Activated naive CD4-positive, alpha-beta T cell treated with anti-CD3 and anti-CD28 coated beads, Interleukin-2, amount 50 U/mL, for 16 hours (primary cell): ENCODE data around the gene SLC66A1.

Source experiments
- DNase-seq: peaks from one replicate; pipeline ENCODE4 v3.0.0-alpha.2; 2020

SLC66A1 gene

GRCh38 chr1:19344831-19345230 lies 32.7 kb downstream of the SLC66A1 start:
- DNase-seq: no peak

- no peak for DNase-seq
Measured at GRCh38 chr1:19345391-19345790, 33.3 kb downstream of the SLC66A1 start.

- no peak for DNase-seq
Measured at GRCh38 chr1:19346026-19346425, 33.9 kb downstream of the SLC66A1 start.

GRCh38 chr1:19347533-19348172 lies 35.5 kb downstream of the SLC66A1 start:
- DNase-seq: no peak

- no peak for DNase-seq
Measured at GRCh38 chr1:19348441-19349198, 36.5 kb downstream of the SLC66A1 start.

- no peak for DNase-seq
Measured at GRCh38 chr1:19349999-19350398, 37.9 kb downstream of the SLC66A1 start.

- no peak for DNase-seq
Measured at GRCh38 chr1:19350566-19350965, 38.4 kb downstream of the SLC66A1 start.

- no peak for DNase-seq
Measured at GRCh38 chr1:19351873-19352272, 39.7 kb downstream of the SLC66A1 start.

- DNase-seq: no peak
Measured at GRCh38 chr1:19352839-19353238, 40.7 kb downstream of the SLC66A1 start.

- DNase-seq: no peak
Measured at GRCh38 chr1:19353596-19353995, 41.5 kb downstream of the SLC66A1 start.

- DNase-seq: no peak
Measured at GRCh38 chr1:19354531-19354981, 42.4 kb downstream of the SLC66A1 start.

GRCh38 chr1:19356266-19356665 lies 44.1 kb downstream of the SLC66A1 start:
- DNase-seq: no peak

GRCh38 chr1:19357299-19357986 lies 45.3 kb downstream of the SLC66A1 start:
- no peak for DNase-seq

GRCh38 chr1:19358710-19359109 lies 46.6 kb downstream of the SLC66A1 start:
- no peak for DNase-seq

GRCh38 chr1:19359357-19359756 lies 47.2 kb downstream of the SLC66A1 start:
- DNase-seq: no peak

- DNase-seq: no peak
Measured at GRCh38 chr1:19360016-19360415, 47.9 kb downstream of the SLC66A1 start.

- no peak for DNase-seq
Measured at GRCh38 chr1:19360432-19360831, 48.3 kb downstream of the SLC66A1 start.

GRCh38 chr1:19360843-19361610 lies 48.9 kb downstream of the SLC66A1 start:
- no peak for DNase-seq

- no peak for DNase-seq
Measured at GRCh38 chr1:19361611-19362147, 49.6 kb downstream of the SLC66A1 start.

- DNase-seq: no peak
Measured at GRCh38 chr1:19363536-19364152, 51.5 kb downstream of the SLC66A1 start.

GRCh38 chr1:19365721-19366120 lies 53.6 kb downstream of the SLC66A1 start:
- DNase-seq: no peak
